Measurements from ENCODE around the gene PRKD1. TPM values are rescaled to one million over a fixed set of nuclear protein-coding genes. Genes with fewer than 3 reads are reported as not detected.

The PRKD1 gene
- total RNA-seq, 1 experiment from 2014 or later: 1.2 TPM

- intact Hi-C loops (cut with micrococcal nuclease): no loop called here
- H3K9me2 ChIP-seq (replicated peaks; ENCODE audit: low read length): no peaks in the 10 kb centered on the region
- TF ChIP-seq, protein P1, sequence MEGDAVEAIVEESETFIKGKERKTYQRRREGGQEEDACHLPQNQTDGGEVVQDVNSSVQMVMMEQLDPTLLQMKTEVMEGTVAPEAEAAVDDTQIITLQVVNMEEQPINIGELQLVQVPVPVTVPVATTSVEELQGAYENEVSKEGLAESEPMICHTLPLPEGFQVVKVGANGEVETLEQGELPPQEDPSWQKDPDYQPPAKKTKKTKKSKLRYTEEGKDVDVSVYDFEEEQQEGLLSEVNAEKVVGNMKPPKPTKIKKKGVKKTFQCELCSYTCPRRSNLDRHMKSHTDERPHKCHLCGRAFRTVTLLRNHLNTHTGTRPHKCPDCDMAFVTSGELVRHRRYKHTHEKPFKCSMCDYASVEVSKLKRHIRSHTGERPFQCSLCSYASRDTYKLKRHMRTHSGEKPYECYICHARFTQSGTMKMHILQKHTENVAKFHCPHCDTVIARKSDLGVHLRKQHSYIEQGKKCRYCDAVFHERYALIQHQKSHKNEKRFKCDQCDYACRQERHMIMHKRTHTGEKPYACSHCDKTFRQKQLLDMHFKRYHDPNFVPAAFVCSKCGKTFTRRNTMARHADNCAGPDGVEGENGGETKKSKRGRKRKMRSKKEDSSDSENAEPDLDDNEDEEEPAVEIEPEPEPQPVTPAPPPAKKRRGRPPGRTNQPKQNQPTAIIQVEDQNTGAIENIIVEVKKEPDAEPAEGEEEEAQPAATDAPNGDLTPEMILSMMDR (conservative IDR thresholded peaks at IDR 0.05; ENCODE audit: low read depth, low read length): no peak
- TF ChIP-seq EZH2 (IDR thresholded peaks at IDR 0.05; ENCODE audit: low read length, unreplicated experiment) (no peak), EZH2phosphoT487 (IDR thresholded peaks at IDR 0.05; ENCODE audit: borderline replicate concordance, low read length) (no peak)
- CTCF ChIA-PET: no interaction called here
- no peak overlapping the region for H3K4me3 ChIP-seq (ENCODE audit: low read length)
- ATAC-seq: no peak
- H3K27me3 ChIP-seq (ENCODE audit: low read length): no peaks in the 10 kb centered on the region
- no peaks in the 10 kb centered on the region for H3K9me3 ChIP-seq (ENCODE audit: low read length)
- no peaks in the 10 kb centered on the region for H3K36me3 ChIP-seq (ENCODE audit: low read depth, low read length)
- no peak for DNase-seq
- H3K4me1 ChIP-seq (ENCODE audit: insufficient read depth, low read length): no peaks in the 10 kb centered on the region
- no peak overlapping the region for H2AFZ ChIP-seq (ENCODE audit: low read length)
- no peaks in the 10 kb centered on the region for H4K20me1 ChIP-seq (ENCODE audit: low read length)
- H3K27ac ChIP-seq (ENCODE audit: low read length): no peak overlapping the region
- POLR2A ChIA-PET (ENCODE audit: unreplicated experiment): no interaction called here
- BruUV-seq (replicated peaks): no TSS peak
- no peaks in the 10 kb centered on the region for H3K79me2 ChIP-seq (ENCODE audit: low read length)
- H3F3A ChIP-seq (ENCODE audit: low read length, unreplicated experiment): no peaks in the 10 kb centered on the region
- H3K4me2 ChIP-seq (ENCODE audit: low read length): no peak overlapping the region
- no peak overlapping the region for H3K9ac ChIP-seq (ENCODE audit: low read length)
Observed at GRCh38 chr14:29608861-29609260, 318.8 kb downstream of the PRKD1 start.

DNA sequence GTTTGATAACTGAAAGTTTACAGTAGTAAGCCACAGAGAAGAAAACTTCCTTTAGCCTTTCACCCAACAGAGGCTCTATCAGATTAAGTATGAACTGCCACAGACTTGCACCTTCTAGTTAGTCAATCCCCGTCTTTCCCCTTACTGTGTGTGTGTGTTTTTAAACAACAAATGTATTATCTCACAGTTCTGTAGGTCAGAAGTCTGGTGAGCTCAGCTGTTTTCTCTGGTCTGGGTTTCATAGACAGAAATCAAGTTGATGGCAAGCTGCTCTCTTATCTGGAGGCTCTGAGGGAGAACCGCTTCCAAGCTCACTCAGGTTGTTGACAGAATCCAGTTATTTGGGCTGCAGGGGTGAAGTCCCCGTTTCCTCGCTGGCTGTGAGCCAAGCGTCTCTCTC is 320.5 kb downstream of the PRKD1 start:
- no peak overlapping the region for H3K27ac ChIP-seq (ENCODE audit: low read length)
- no TSS peak for BruUV-seq (replicated peaks)
- no peaks in the 10 kb centered on the region for H3K79me2 ChIP-seq (ENCODE audit: low read length)
- no peak for DNase-seq
- no peak overlapping the region for H3K4me3 ChIP-seq (ENCODE audit: low read length)
- ChIA-PET CTCF (no interaction called here), POLR2A (ENCODE audit: unreplicated experiment) (no interaction called here)
- no peak overlapping the region for H3K9ac ChIP-seq (ENCODE audit: low read length)
- no peaks in the 10 kb centered on the region for H3K9me3 ChIP-seq (ENCODE audit: low read length)
- H3K4me2 ChIP-seq (ENCODE audit: low read length): no peak overlapping the region
- H2AFZ ChIP-seq (ENCODE audit: low read length): no peak overlapping the region
- no peak for ATAC-seq
- no peaks in the 10 kb centered on the region for H3K9me2 ChIP-seq (replicated peaks; ENCODE audit: low read length)
- no peaks in the 10 kb centered on the region for H3K36me3 ChIP-seq (ENCODE audit: low read depth, low read length)
- no peaks in the 10 kb centered on the region for H4K20me1 ChIP-seq (ENCODE audit: low read length)
- H3K4me1 ChIP-seq (ENCODE audit: insufficient read depth, low read length): no peaks in the 10 kb centered on the region
- no peaks in the 10 kb centered on the region for H3K27me3 ChIP-seq (ENCODE audit: low read length)
- H3F3A ChIP-seq (ENCODE audit: low read length, unreplicated experiment): no peaks in the 10 kb centered on the region
- intact Hi-C loops (cut with micrococcal nuclease): no loop called here
- no peak for TF ChIP-seq EZH2 (IDR thresholded peaks at IDR 0.05; ENCODE audit: low read length, unreplicated experiment)
- TF ChIP-seq, protein P1 (conservative IDR thresholded peaks at IDR 0.05; ENCODE audit: low read depth, low read length): no peak
- TF ChIP-seq EZH2phosphoT487 (IDR thresholded peaks at IDR 0.05; ENCODE audit: borderline replicate concordance, low read length): no peak

- CTCF ChIA-PET: no interaction called here
Observed at GRCh38 chr14:29603696-29604095, 324.0 kb downstream of the PRKD1 start.

More at GRCh38 chr14:29603696-29604095, 324.0 kb downstream of the PRKD1 start:
- Histone ChIP-seq H3K4me2 (ENCODE audit: low read length) (no peak overlapping the region), H3K9me3 (ENCODE audit: low read length) (no peaks in the 10 kb centered on the region), H3K79me2 (ENCODE audit: low read length) (no peaks in the 10 kb centered on the region), H3K4me1 (ENCODE audit: insufficient read depth, low read length) (no peaks in the 10 kb centered on the region), H3K36me3 (ENCODE audit: low read depth, low read length) (no peaks in the 10 kb centered on the region), H3K27me3 (ENCODE audit: low read length) (no peaks in the 10 kb centered on the region), H4K20me1 (ENCODE audit: low read length) (no peaks in the 10 kb centered on the region), H3K9ac (ENCODE audit: low read length) (no peak overlapping the region), H3F3A (ENCODE audit: low read length, unreplicated experiment) (no peaks in the 10 kb centered on the region), H3K27ac (ENCODE audit: low read length) (no peak overlapping the region), H2AFZ (ENCODE audit: low read length) (no peak overlapping the region), H3K4me3 (ENCODE audit: low read length) (no peak overlapping the region), H3K9me2 (replicated peaks; ENCODE audit: low read length) (no peaks in the 10 kb centered on the region)
- no TSS peak for BruUV-seq (replicated peaks)
- DNase-seq: no peak
- ATAC-seq: no peak
- TF ChIP-seq EZH2 (IDR thresholded peaks at IDR 0.05; ENCODE audit: low read length, unreplicated experiment) (no peak), EZH2phosphoT487 (IDR thresholded peaks at IDR 0.05; ENCODE audit: borderline replicate concordance, low read length) (no peak)
- TF ChIP-seq, protein P1 (conservative IDR thresholded peaks at IDR 0.05; ENCODE audit: low read depth, low read length): no peak
- POLR2A ChIA-PET (ENCODE audit: unreplicated experiment): no interaction called here
- intact Hi-C loops (cut with micrococcal nuclease): no loop called here
